DOHH2 (cell line): ENCODE data around the gene MYPN.

Source experiments
- H3F3A ChIP-seq: fragments of 200-600 bp; sonication (generic), shearing (Covaris generic); 2 replicates; pipeline ENCODE4 v1.6.0; 2016; ENCODE audit warnings: antibody characterized with exemption, mild to moderate bottlenecking; ENCODE audit not compliant: control insufficient read depth, insufficient read depth
- H3K27ac ChIP-seq: fragments of 200-600 bp; sonication (generic); 2 replicates; pipeline ENCODE4 v1.5.1; 2014; ENCODE audit warnings: low read depth, mild to moderate bottlenecking, low read length, moderate library complexity
- H3K27me3 ChIP-seq: fragments of 200-600 bp; sonication (generic); 2 replicates; pipeline ENCODE4 v1.6.1; 2014; ENCODE audit warnings: mild to moderate bottlenecking, low read length, mixed read lengths; ENCODE audit not compliant: control insufficient read depth
- H3K36me3 ChIP-seq: fragments of 200-600 bp; sonication (generic); 2 replicates; pipeline ENCODE4 v1.6.1; 2014; ENCODE audit warnings: mild to moderate bottlenecking, low read length, moderate library complexity, mixed read lengths; ENCODE audit not compliant: control insufficient read depth
- H3K4me1 ChIP-seq: fragments of 200-600 bp; sonication (generic); 2 replicates; pipeline ENCODE4 v1.6.1; 2014; ENCODE audit warnings: mild to moderate bottlenecking, low read length, mixed read lengths; ENCODE audit not compliant: control insufficient read depth
- H3K4me2 ChIP-seq: fragments of 200-600 bp; sonication (generic); 2 replicates; pipeline ENCODE4 v1.6.0; 2014; ENCODE audit warnings: mild to moderate bottlenecking, low read length, moderate library complexity
- H3K4me3 ChIP-seq: fragments of 200-600 bp; sonication (generic); 2 replicates; pipeline ENCODE4 v1.5.1; 2014; ENCODE audit warnings: mild to moderate bottlenecking, low read length, mixed read lengths
- H3K79me2 ChIP-seq: fragments of 200-600 bp; sonication (generic); 2 replicates; pipeline ENCODE4 v1.6.1; 2014; ENCODE audit warnings: mild to moderate bottlenecking, low read length, mixed read lengths; ENCODE audit not compliant: control insufficient read depth
- H3K9me2 ChIP-seq: fragments of 200-600 bp; sonication (generic); replicated peaks from 2 replicates; pipeline ENCODE4 v1.6.1; 2014; ENCODE audit warnings: mild to moderate bottlenecking, low read length, mixed read lengths; ENCODE audit not compliant: control insufficient read depth
- H3K9me3 ChIP-seq: fragments of 200-600 bp; sonication (generic); 2 replicates; pipeline ENCODE4 v1.6.1; 2014; ENCODE audit warnings: antibody characterized with exemption, low read length, mixed read lengths; ENCODE audit not compliant: control insufficient read depth, insufficient read depth
- H4K20me1 ChIP-seq: fragments of 200-600 bp; sonication (generic); 2 replicates; pipeline ENCODE4 v1.6.0; 2014; ENCODE audit warnings: low read depth, mild to moderate bottlenecking, antibody characterized with exemption, low read length, moderate library complexity; ENCODE audit not compliant: control insufficient read depth, insufficient read depth
- CTCF ChIP-seq: fragments of 200-600 bp; sonication (generic); IDR thresholded peaks from one replicate; pipeline ENCODE4 v1.5.1; 2014; ENCODE audit warnings: antibody characterized with exemption, mild to moderate bottlenecking, low read depth, low read length; ENCODE audit not compliant: poor library complexity, severe bottlenecking
- EZH2phosphoT487 ChIP-seq: fragments of 200-600 bp; sonication (generic); IDR thresholded peaks from 2 replicates; pipeline ENCODE4 v1.6.1; 2017; ENCODE audit warnings: borderline replicate concordance, mild to moderate bottlenecking, antibody characterized with exemption, low read length, moderate library complexity, mixed read lengths

Gene MYPN

GRCh38 chr10:68176797-68177196 is 67.5 kb downstream of the MYPN start:
- Histone ChIP-seq H3K27ac (no peak overlapping the region), H3K4me2 (no peak overlapping the region), H3K9me2 (no peaks in the 10 kb centered on the region)

GRCh38 chr10:68178592-68178991 is 69.3 kb downstream of the MYPN start:
- TF ChIP-seq CTCF: no peak
- no peak for TF ChIP-seq EZH2phosphoT487
- Histone ChIP-seq H3K27ac (no peak overlapping the region), H3K36me3 (no peaks in the 10 kb centered on the region)

More at GRCh38 chr10:68176797-68177196, 67.5 kb downstream of the MYPN start:
- Histone ChIP-seq H3K4me1 (peaks cover 12% of the 10 kb centered on the region), H3F3A (no peaks in the 10 kb centered on the region), H4K20me1 (no peaks in the 10 kb centered on the region), H3K9me3 (no peaks in the 10 kb centered on the region), H3K27me3 (no peaks in the 10 kb centered on the region), H3K4me3 (no peak overlapping the region), H3K36me3 (no peaks in the 10 kb centered on the region), H3K79me2 (no peaks in the 10 kb centered on the region)
- TF ChIP-seq CTCF: no peak
- no peak for TF ChIP-seq EZH2phosphoT487

GRCh38 chr10:68179016-68179415 is 69.7 kb downstream of the MYPN start:
- H3F3A ChIP-seq: no peaks in the 10 kb centered on the region
- no peaks in the 10 kb centered on the region for H3K79me2 ChIP-seq
- H3K4me3 ChIP-seq: no peak overlapping the region
- H3K27ac ChIP-seq: no peak overlapping the region
- TF ChIP-seq EZH2phosphoT487 (no peak), CTCF (no peak)
- no peaks in the 10 kb centered on the region for H3K36me3 ChIP-seq
- H3K9me3 ChIP-seq: no peaks in the 10 kb centered on the region
- H3K4me1 ChIP-seq: no peaks in the 10 kb centered on the region
- no peaks in the 10 kb centered on the region for H3K27me3 ChIP-seq
- no peaks in the 10 kb centered on the region for H3K9me2 ChIP-seq
- no peak overlapping the region for H3K4me2 ChIP-seq
- no peaks in the 10 kb centered on the region for H4K20me1 ChIP-seq

More at GRCh38 chr10:68178592-68178991, 69.3 kb downstream of the MYPN start:
- Histone ChIP-seq H3K4me3 (no peak overlapping the region), H3K79me2 (no peaks in the 10 kb centered on the region), H4K20me1 (no peaks in the 10 kb centered on the region), H3K9me3 (no peaks in the 10 kb centered on the region), H3K4me2 (no peak overlapping the region), H3K4me1 (no peaks in the 10 kb centered on the region), H3F3A (no peaks in the 10 kb centered on the region), H3K9me2 (no peaks in the 10 kb centered on the region), H3K27me3 (no peaks in the 10 kb centered on the region)

- Histone ChIP-seq H3K4me3 (no peak overlapping the region), H3K36me3 (no peaks in the 10 kb centered on the region), H3K4me1 (no peaks in the 10 kb centered on the region), H3K9me3 (no peaks in the 10 kb centered on the region), H3K27me3 (no peaks in the 10 kb centered on the region), H3K27ac (no peak overlapping the region), H3K79me2 (no peaks in the 10 kb centered on the region), H3K4me2 (no peak overlapping the region), H3K9me2 (no peaks in the 10 kb centered on the region), H3F3A (no peaks in the 10 kb centered on the region), H4K20me1 (no peaks in the 10 kb centered on the region)
- TF ChIP-seq EZH2phosphoT487 (no peak), CTCF (no peak)
Observed at GRCh38 chr10:68180490-68180889, 71.2 kb downstream of the MYPN start.
